Measurements from ENCODE around the gene OSCP1.

DNA sequence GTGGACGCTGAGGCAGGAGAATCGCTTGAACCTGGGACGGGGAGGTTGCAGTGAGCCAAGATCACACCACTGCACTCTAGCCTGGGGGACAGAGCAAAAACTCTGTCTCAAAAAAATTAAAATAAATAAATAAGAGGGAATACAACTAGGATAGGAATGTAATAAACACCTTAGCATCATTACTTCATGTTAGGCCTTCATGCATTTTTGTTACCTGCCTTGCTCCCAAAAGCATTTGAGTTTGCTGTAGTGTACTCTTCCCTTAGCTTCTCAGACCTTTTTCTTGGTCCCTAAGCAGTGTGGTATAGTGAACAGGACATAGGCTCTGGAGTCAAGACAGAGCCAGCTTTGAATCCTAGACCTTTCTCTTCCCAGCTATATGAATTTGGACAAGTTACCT is 2.8 kb upstream of the OSCP1 start:
- TF ChIP-seq, protein P1, sequence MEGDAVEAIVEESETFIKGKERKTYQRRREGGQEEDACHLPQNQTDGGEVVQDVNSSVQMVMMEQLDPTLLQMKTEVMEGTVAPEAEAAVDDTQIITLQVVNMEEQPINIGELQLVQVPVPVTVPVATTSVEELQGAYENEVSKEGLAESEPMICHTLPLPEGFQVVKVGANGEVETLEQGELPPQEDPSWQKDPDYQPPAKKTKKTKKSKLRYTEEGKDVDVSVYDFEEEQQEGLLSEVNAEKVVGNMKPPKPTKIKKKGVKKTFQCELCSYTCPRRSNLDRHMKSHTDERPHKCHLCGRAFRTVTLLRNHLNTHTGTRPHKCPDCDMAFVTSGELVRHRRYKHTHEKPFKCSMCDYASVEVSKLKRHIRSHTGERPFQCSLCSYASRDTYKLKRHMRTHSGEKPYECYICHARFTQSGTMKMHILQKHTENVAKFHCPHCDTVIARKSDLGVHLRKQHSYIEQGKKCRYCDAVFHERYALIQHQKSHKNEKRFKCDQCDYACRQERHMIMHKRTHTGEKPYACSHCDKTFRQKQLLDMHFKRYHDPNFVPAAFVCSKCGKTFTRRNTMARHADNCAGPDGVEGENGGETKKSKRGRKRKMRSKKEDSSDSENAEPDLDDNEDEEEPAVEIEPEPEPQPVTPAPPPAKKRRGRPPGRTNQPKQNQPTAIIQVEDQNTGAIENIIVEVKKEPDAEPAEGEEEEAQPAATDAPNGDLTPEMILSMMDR (IDR thresholded peaks at IDR 0.05) = no peak
- TF ChIP-seq POLR2AphosphoS5 (IDR thresholded peaks at IDR 0.05; ENCODE audit: insufficient read depth in 1 of 2, low read depth in 1 of 2) = no peak

Data from vagina (tissue), 2 donors.